Natural killer cell (primary cell): ENCODE data around the gene TXNDC11. TPM values are rescaled to one million over a fixed set of nuclear protein-coding genes. Genes with fewer than 3 reads are reported as not detected.
A peak's percentile ranks its signal among the peaks of the same experiment; 100 is the strongest.

ENCODE experiments used
- ATAC-seq, 3 donors: fragments of 150-1000 bp in 2 of 3; fragments of 200-7000 bp in 1 of 3; cut with Tn5 transposase; 1 replicate in 1 of 3; 2 replicates in 2 of 3; pipeline ENCODE4 v1.10.0; 2021; ENCODE audit warnings: mild to moderate bottlenecking in 2 of 3, moderate library complexity in 2 of 3
- DNase-seq, 2 donors: peaks; one replicate each; pipeline versions ENCODE4 v3.0.0 to v3.0.0-alpha.2; 2013 to 2021; ENCODE audit warnings: mixed read lengths in 1 of 2
- H3K27ac ChIP-seq: one replicate; pipeline ENCODE4 v1.5.1; 2013; ENCODE audit warnings: mild to moderate bottlenecking, low read length
- H3K27me3 ChIP-seq: one replicate; pipeline ENCODE4 v1.6.1; 2013; ENCODE audit warnings: low read length; ENCODE audit not compliant: control insufficient read depth, insufficient read depth
- H3K36me3 ChIP-seq: one replicate; pipeline ENCODE4 v1.6.1; 2013; ENCODE audit warnings: low read length; ENCODE audit not compliant: control insufficient read depth, insufficient read depth
- H3K4me1 ChIP-seq: one replicate; pipeline ENCODE4 v1.6.1; 2013; ENCODE audit warnings: low read length; ENCODE audit not compliant: control insufficient read depth, insufficient read depth
- H3K4me3 ChIP-seq: one replicate; pipeline ENCODE4 v1.5.1; 2013; ENCODE audit warnings: low read length
- H3K9me3 ChIP-seq: one replicate; pipeline ENCODE4 v1.6.1; 2013; ENCODE audit warnings: low read length; ENCODE audit not compliant: control insufficient read depth, insufficient read depth
- H3K27ac Mint-ChIP-seq, 2 donors: one replicate each; pipeline ENCODE4 v1.8.0; 2022; ENCODE audit warnings: mild to moderate bottlenecking in 2 of 2, mixed read lengths in 2 of 2, moderate library complexity in 1 of 2
- H3K27me3 Mint-ChIP-seq, 2 donors: one replicate each; pipeline ENCODE4 v1.8.0; 2022; ENCODE audit warnings: low read depth in 2 of 2, mixed read lengths in 2 of 2
- H3K36me3 Mint-ChIP-seq: one replicate; pipeline ENCODE4 v1.8.0; 2022; ENCODE audit warnings: mixed read lengths
- H3K4me1 Mint-ChIP-seq, 2 donors: one replicate each; pipeline ENCODE4 v1.8.0; 2022; ENCODE audit warnings: mixed read lengths in 2 of 2
- H3K4me3 Mint-ChIP-seq: one replicate; pipeline ENCODE4 v1.8.0; 2022; ENCODE audit warnings: mild to moderate bottlenecking, moderate library complexity, mixed read lengths
- H3K9me3 Mint-ChIP-seq, 2 donors: one replicate each; pipeline ENCODE4 v1.8.0; 2022; ENCODE audit warnings: mixed read lengths in 2 of 2
- WGBS: methylation state at CpG from one replicate; pipeline ENCODE4 v1.1.7; 2013; ENCODE audit warnings: missing lambda C conversion rate; ENCODE audit not compliant: insufficient coverage; 5-methylcytosine and 5-hydroxymethylcytosine counted together
- intact Hi-C: fragments of 100-400 bp; cut with micrococcal nuclease; formaldehyde crosslinking; loops from one replicate; pipeline ENCODE4 v1.14.2; 2022
- total RNA-seq, 4 donors: library from RNA; stranded (reverse); fragments of 120-200 nt in 1 of 4; gene quantifications; one replicate each; pipeline versions ENCODE4 v1.2.3 to v1.2.4, GENCODE V29; 2013 to 2022
- TF ChIP-seq, protein P1 (sequence below): fragments of 200-600 bp; IDR thresholded peaks from one replicate; pipeline ENCODE4 v1.8.0; 2022; ENCODE audit warnings: antibody characterized with exemption

Gene TXNDC11
- total RNA-seq, 3 donors from 2014 or later (not counting 1 experiment from before 2014, with no cell fraction given) = 63.4 to 99.2 (median 68.9) TPM

DNA sequence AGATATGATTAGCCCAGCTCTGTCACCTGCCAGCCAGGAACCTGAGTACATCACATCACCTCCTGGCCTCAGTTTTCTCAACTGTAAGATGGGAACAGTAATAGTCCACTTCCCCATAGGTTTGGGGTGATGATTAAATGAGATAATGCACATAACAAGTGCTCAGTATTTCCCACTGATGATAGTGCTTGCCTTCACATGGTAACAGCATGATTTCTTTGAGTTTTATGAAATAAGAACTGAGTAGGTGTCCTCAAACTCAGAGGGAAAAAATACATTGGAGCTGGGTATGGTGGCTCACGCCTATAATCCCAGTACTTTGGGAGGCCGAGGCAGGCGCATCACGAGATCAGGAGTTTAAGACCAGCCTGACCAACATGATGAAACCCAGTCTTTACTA lies 104.5 kb downstream of the TXNDC11 start:
- intact Hi-C loops = no loop called here
- no peaks in the 10 kb centered on the region for H3K27me3 ChIP-seq
- Mint-ChIP-seq H3K27ac (no peak overlapping the region), H3K4me3 (no peak overlapping the region), H3K9me3 (no peaks in the 10 kb centered on the region), H3K4me1 (peaks cover 30 to 41% of the 10 kb centered on the region in 2 donors), H3K27me3 (peaks cover 0 to 7% of the 10 kb centered on the region in 2 donors), H3K36me3 (no peaks in the 10 kb centered on the region)
- H3K27ac ChIP-seq = no peak overlapping the region
- 95% methylated on average over 4 of the region's 4 CpGs for WGBS
- ATAC-seq = no peak
- no peaks in the 10 kb centered on the region for H3K36me3 ChIP-seq
- H3K4me3 ChIP-seq = no peak overlapping the region
- H3K4me1 ChIP-seq = peaks cover 24% of the 10 kb centered on the region
- DNase-seq = no peak
- TF ChIP-seq, protein P1, sequence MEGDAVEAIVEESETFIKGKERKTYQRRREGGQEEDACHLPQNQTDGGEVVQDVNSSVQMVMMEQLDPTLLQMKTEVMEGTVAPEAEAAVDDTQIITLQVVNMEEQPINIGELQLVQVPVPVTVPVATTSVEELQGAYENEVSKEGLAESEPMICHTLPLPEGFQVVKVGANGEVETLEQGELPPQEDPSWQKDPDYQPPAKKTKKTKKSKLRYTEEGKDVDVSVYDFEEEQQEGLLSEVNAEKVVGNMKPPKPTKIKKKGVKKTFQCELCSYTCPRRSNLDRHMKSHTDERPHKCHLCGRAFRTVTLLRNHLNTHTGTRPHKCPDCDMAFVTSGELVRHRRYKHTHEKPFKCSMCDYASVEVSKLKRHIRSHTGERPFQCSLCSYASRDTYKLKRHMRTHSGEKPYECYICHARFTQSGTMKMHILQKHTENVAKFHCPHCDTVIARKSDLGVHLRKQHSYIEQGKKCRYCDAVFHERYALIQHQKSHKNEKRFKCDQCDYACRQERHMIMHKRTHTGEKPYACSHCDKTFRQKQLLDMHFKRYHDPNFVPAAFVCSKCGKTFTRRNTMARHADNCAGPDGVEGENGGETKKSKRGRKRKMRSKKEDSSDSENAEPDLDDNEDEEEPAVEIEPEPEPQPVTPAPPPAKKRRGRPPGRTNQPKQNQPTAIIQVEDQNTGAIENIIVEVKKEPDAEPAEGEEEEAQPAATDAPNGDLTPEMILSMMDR = no peak
- H3K9me3 ChIP-seq = no peaks in the 10 kb centered on the region

- no peak overlapping the region for H3K27ac Mint-ChIP-seq
- peaks cover 0 to 7% of the 10 kb centered on the region in 2 donors for H3K27me3 Mint-ChIP-seq
- H3K4me3 ChIP-seq = no peak overlapping the region
- no peaks in the 10 kb centered on the region for H3K27me3 ChIP-seq
- H3K4me1 ChIP-seq = peaks cover 24% of the 10 kb centered on the region
- intact Hi-C loops = no loop called here
- ATAC-seq (no peak), DNase-seq (no peak)
- H3K9me3 Mint-ChIP-seq = no peaks in the 10 kb centered on the region
- H3K36me3 Mint-ChIP-seq = no peaks in the 10 kb centered on the region
- no peak overlapping the region for H3K4me3 Mint-ChIP-seq
- H3K9me3 ChIP-seq = no peaks in the 10 kb centered on the region
- 95% methylated on average over 5 of the region's 5 CpGs for WGBS
- TF ChIP-seq, protein P1 = no peak
- no peak overlapping the region for H3K27ac ChIP-seq
- H3K36me3 ChIP-seq = no peaks in the 10 kb centered on the region
- H3K4me1 Mint-ChIP-seq = peaks cover 30 to 37% of the 10 kb centered on the region in 2 donors
Observed at GRCh38 chr16:11637320-11637719, 105.3 kb downstream of the TXNDC11 start.

- Histone ChIP-seq H3K36me3 (no peaks in the 10 kb centered on the region), H3K27ac (no peak overlapping the region), H3K4me3 (no peak overlapping the region), H3K27me3 (no peaks in the 10 kb centered on the region), H3K9me3 (no peaks in the 10 kb centered on the region), H3K4me1 (peaks cover 18% of the 10 kb centered on the region)
- Mint-ChIP-seq H3K27ac (no peak overlapping the region), H3K4me3 (peak overlapping the region; percentile 39), H3K9me3 (no peaks in the 10 kb centered on the region), H3K36me3 (no peaks in the 10 kb centered on the region), H3K4me1 (peaks cover 26 to 33% of the 10 kb centered on the region in 2 donors), H3K27me3 (peaks cover 0 to 7% of the 10 kb centered on the region in 2 donors)
- WGBS = 58% methylated on average over 14 of the region's 14 CpGs
- peak in 1 of 3 donors; percentile 23 for ATAC-seq
- DNase-seq = peak in 1 of 2 donors; percentile 45
- intact Hi-C loops = no loop called here
- TF ChIP-seq, protein P1 = no peak
Observed at GRCh38 chr16:11636172-11636721, 106.4 kb downstream of the TXNDC11 start.

DNA sequence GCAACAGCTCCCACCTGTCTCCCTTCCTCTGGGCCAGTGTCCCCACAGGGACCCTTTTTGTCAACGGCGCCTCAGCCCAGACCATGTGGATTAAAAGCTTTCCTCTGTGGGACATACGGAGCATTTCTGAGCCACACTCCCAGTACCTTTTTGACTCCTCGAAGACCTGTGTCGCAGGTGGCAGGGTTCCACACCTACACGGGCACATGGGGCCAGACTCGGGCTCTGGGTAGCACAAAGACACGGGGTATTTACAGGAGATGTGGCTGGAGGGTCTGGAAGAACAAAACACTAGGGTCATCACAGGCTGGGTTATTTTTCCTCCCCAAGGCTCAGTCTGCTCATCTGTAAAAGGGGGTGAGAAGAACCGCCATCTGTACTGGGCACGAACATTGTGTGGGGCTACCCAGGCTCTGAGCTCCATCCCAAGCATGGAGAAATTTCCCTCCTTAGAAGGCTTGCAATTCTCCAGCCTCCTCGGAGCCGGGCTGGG lies 106.9 kb downstream of the TXNDC11 start:
- TF ChIP-seq, protein P1 = no peak

More for the DNA sequence above, 106.9 kb downstream of the TXNDC11 start:
- H3K27me3 ChIP-seq = no peaks in the 10 kb centered on the region
- ATAC-seq (no peak), DNase-seq (no peak)
- H3K9me3 ChIP-seq = no peaks in the 10 kb centered on the region
- Mint-ChIP-seq H3K27me3 (peaks cover 0 to 7% of the 10 kb centered on the region in 2 donors), H3K4me1 (peaks cover 20 to 27% of the 10 kb centered on the region in 2 donors), H3K36me3 (no peaks in the 10 kb centered on the region), H3K9me3 (no peaks in the 10 kb centered on the region), H3K4me3 (no peak overlapping the region), H3K27ac (no peak overlapping the region)
- no peaks in the 10 kb centered on the region for H3K36me3 ChIP-seq
- 89% methylated on average over 12 of the region's 12 CpGs for WGBS
- H3K4me1 ChIP-seq = peaks cover 12% of the 10 kb centered on the region
- H3K27ac ChIP-seq = no peak overlapping the region
- intact Hi-C loops = no loop called here
- H3K4me3 ChIP-seq = no peak overlapping the region
